GM18909 (cell line): ENCODE data around the gene SLAMF9.
"Not testable (repeated sequence)": the region's sequence is repeated elsewhere in the genome, so short reads cannot be mapped to it uniquely, and the experiment has no call there.

Source experiments
- ATAC-seq: cut with Tn5 transposase; IDR thresholded peaks from one replicate; pipeline ENCODE4 v1.9.1; 2021; ENCODE audit warnings: mild to moderate bottlenecking; ENCODE audit not compliant: unreplicated experiment, poor library complexity

The SLAMF9 gene

GRCh38 chr1:159908031-159908940, 45.8 kb downstream of the SLAMF9 start:
- no peak for ATAC-seq

DNA sequence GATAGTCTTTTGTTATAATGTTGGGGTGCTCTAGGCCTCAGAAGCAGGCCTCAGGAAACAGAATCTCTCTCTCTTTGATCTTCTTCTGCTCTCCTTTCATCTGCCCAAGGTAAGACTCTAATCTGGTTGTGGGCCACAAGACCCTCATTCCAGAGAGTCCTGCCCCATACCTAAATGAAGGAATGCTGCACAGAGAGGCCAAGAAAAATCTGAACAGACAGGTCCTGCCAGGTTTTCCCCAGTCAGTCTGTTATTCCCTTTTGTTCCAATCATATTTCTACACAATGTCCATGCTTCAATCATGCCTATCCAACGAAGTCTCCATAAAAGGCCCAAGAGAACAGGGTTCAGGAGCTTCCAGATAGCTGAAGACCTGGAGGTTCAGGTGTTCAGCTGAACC, 47.1 kb downstream of the SLAMF9 start:
- no peak for ATAC-seq

DNA sequence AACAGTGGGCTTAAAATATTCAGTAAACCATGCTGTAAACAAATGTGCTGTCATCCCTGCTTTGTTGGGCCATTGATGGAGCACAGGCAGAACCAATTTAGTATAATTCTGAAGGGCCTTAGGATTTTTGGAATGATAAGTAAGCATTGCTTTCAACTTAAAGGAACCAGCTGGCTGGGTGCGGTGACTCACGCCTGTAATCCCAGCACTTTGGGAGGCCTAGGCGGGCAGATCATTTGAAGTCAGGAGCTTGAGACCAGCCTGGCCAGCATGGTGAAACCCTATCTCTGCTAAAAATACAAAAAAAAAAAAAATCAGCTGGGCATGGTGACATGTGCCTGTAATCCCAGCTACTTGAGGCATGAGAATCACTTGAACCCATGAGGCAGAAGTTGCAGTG, 50.0 kb downstream of the SLAMF9 start:
- ATAC-seq, result not testable (repeated sequence)

- no peak for ATAC-seq
Observed at GRCh38 chr1:159902541-159902940, 51.5 kb downstream of the SLAMF9 start.
